Measurements from ENCODE around the gene ARHGAP28.

ARHGAP28 gene

DNA sequence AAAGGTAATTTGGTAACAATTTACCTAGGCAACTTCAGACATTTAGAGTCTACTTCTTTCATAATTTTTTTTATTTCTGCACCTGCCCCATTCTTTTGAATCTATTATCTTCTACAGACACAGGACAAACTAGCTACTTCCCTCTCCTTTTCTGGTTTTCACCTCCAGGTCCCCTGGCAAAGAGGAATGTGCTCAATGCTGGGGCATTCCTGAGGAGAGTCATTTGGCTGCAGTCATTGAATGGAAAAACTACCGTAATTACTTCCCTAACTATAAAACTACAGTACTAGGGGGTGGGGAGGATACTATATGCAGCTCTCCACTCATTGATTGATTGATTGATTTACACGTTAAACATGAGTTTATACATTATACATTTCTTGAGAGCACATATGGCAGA lies 11.2 kb upstream of the ARHGAP28 start:
- no peak overlapping the region for H3K4me3 ChIP-seq
- TF ChIP-seq Cebpa-rat (IDR thresholded peaks at IDR 0.05) = no peak
- no peaks in the 10 kb centered on the region for H3K4me1 ChIP-seq
- no peaks in the 10 kb centered on the region for H4K20me1 ChIP-seq
- H3K36me3 ChIP-seq = no peaks in the 10 kb centered on the region
- H3K9me3 ChIP-seq = no peaks in the 10 kb centered on the region
- H3K9ac ChIP-seq = no peak overlapping the region
- H3K27me3 ChIP-seq = no peaks in the 10 kb centered on the region
- H3K27ac ChIP-seq = no peak overlapping the region
- H3K4me2 ChIP-seq = no peak overlapping the region

- Histone ChIP-seq H3K9ac (no peak overlapping the region), H3K27ac (no peak overlapping the region), H3K27me3 (no peaks in the 10 kb centered on the region), H3K4me2 (no peak overlapping the region), H3K4me3 (no peak overlapping the region), H3K9me3 (no peaks in the 10 kb centered on the region), H3K4me1 (no peaks in the 10 kb centered on the region), H3K36me3 (no peaks in the 10 kb centered on the region), H4K20me1 (no peaks in the 10 kb centered on the region)
- no peak for TF ChIP-seq Cebpa-rat (IDR thresholded peaks at IDR 0.05)
These were observed 10.2 kb upstream of the ARHGAP28 start for GRCh38 chr18:6719098-6719846.

GRCh38 chr18:6719910-6720683 lies 9.4 kb upstream of the ARHGAP28 start:
- Histone ChIP-seq H3K4me1 (no peaks in the 10 kb centered on the region), H3K4me3 (no peak overlapping the region), H3K36me3 (no peaks in the 10 kb centered on the region), H3K27ac (no peak overlapping the region), H4K20me1 (no peaks in the 10 kb centered on the region), H3K9me3 (no peaks in the 10 kb centered on the region), H3K27me3 (no peaks in the 10 kb centered on the region), H3K9ac (no peak overlapping the region), H3K4me2 (no peak overlapping the region)
- no peak for TF ChIP-seq Cebpa-rat (IDR thresholded peaks at IDR 0.05)

- Histone ChIP-seq H3K4me3 (no peak overlapping the region), H3K9me3 (no peaks in the 10 kb centered on the region), H3K27me3 (no peaks in the 10 kb centered on the region), H3K4me1 (no peaks in the 10 kb centered on the region), H3K9ac (no peak overlapping the region), H3K27ac (no peak overlapping the region), H3K4me2 (no peak overlapping the region), H4K20me1 (no peaks in the 10 kb centered on the region), H3K36me3 (no peaks in the 10 kb centered on the region)
- no peak for TF ChIP-seq Cebpa-rat (IDR thresholded peaks at IDR 0.05)
These were observed 7.8 kb upstream of the ARHGAP28 start for GRCh38 chr18:6721755-6722154.

GRCh38 chr18:6722690-6723089 lies 6.8 kb upstream of the ARHGAP28 start:
- no peak overlapping the region for H3K9ac ChIP-seq
- H3K9me3 ChIP-seq = no peaks in the 10 kb centered on the region
- no peak for TF ChIP-seq Cebpa-rat (IDR thresholded peaks at IDR 0.05)
- no peaks in the 10 kb centered on the region for H3K27me3 ChIP-seq
- no peaks in the 10 kb centered on the region for H4K20me1 ChIP-seq
- H3K36me3 ChIP-seq = no peaks in the 10 kb centered on the region
- no peak overlapping the region for H3K27ac ChIP-seq
- no peak overlapping the region for H3K4me2 ChIP-seq
- no peak overlapping the region for H3K4me3 ChIP-seq
- H3K4me1 ChIP-seq = no peaks in the 10 kb centered on the region

DNA sequence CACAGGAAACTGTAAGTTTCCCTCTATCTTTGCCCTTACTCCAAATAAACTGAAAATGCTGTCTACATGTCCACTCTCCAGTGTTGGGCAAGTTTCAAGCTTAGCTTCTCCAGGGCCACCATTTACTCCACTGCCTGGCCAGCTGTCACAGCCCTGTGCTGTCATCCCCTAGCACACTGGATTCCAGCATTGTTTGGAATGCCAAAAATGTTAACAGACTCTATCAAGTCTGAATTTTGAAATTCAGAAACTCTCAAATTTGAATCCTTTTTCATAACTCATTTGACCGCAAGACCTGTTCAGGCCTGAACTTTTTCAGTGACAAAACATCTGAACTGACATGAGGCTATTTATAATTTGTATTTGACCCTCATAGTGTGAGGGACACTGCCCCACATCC lies 5.2 kb upstream of the ARHGAP28 start:
- no peak overlapping the region for H3K27ac ChIP-seq
- H3K36me3 ChIP-seq = no peaks in the 10 kb centered on the region
- no peaks in the 10 kb centered on the region for H3K9me3 ChIP-seq
- no peaks in the 10 kb centered on the region for H3K27me3 ChIP-seq
- H3K9ac ChIP-seq = no peak overlapping the region
- no peaks in the 10 kb centered on the region for H4K20me1 ChIP-seq
- no peak overlapping the region for H3K4me2 ChIP-seq
- no peak for TF ChIP-seq Cebpa-rat (IDR thresholded peaks at IDR 0.05)
- no peak overlapping the region for H3K4me3 ChIP-seq
- H3K4me1 ChIP-seq = no peaks in the 10 kb centered on the region

GRCh38 chr18:6728331-6728730 lies 1.2 kb upstream of the ARHGAP28 start:
- no peak overlapping the region for H3K4me2 ChIP-seq
- no peaks in the 10 kb centered on the region for H3K36me3 ChIP-seq
- no peaks in the 10 kb centered on the region for H3K4me1 ChIP-seq
- no peaks in the 10 kb centered on the region for H3K9me3 ChIP-seq
- no peaks in the 10 kb centered on the region for H3K27me3 ChIP-seq
- H4K20me1 ChIP-seq = no peaks in the 10 kb centered on the region
- no peak overlapping the region for H3K27ac ChIP-seq
- TF ChIP-seq Cebpa-rat (IDR thresholded peaks at IDR 0.05) = no peak
- H3K4me3 ChIP-seq = no peak overlapping the region
- H3K9ac ChIP-seq = no peak overlapping the region

DNA sequence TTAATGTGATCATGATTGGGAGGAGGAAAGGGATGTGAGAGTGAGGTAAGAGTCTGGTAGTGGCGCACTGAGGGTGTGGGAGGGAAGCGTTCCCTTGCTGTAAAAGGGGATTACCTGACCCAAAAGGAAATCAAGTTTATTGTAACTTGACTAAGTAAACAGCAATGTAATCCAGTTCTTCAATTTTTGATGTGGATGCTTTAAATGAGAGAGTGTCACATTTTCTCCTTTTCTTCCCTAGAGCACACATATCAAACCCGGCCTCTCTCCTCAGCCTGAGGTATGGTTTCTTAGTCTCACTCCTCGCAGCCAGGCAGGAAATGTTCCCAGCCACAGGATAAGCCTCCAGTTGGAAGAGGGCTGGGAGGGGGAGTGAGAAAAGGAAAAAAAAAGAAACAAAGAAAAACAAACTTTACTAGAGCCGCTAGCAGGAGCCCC lies 688 bp upstream of the ARHGAP28 start:
- Histone ChIP-seq H3K36me3 (no peaks in the 10 kb centered on the region), H4K20me1 (no peaks in the 10 kb centered on the region), H3K4me1 (no peaks in the 10 kb centered on the region), H3K27ac (no peak overlapping the region), H3K27me3 (no peaks in the 10 kb centered on the region), H3K4me2 (no peak overlapping the region), H3K9ac (no peak overlapping the region), H3K9me3 (no peaks in the 10 kb centered on the region), H3K4me3 (no peak overlapping the region)
- TF ChIP-seq Cebpa-rat (IDR thresholded peaks at IDR 0.05) = no peak

DNA sequence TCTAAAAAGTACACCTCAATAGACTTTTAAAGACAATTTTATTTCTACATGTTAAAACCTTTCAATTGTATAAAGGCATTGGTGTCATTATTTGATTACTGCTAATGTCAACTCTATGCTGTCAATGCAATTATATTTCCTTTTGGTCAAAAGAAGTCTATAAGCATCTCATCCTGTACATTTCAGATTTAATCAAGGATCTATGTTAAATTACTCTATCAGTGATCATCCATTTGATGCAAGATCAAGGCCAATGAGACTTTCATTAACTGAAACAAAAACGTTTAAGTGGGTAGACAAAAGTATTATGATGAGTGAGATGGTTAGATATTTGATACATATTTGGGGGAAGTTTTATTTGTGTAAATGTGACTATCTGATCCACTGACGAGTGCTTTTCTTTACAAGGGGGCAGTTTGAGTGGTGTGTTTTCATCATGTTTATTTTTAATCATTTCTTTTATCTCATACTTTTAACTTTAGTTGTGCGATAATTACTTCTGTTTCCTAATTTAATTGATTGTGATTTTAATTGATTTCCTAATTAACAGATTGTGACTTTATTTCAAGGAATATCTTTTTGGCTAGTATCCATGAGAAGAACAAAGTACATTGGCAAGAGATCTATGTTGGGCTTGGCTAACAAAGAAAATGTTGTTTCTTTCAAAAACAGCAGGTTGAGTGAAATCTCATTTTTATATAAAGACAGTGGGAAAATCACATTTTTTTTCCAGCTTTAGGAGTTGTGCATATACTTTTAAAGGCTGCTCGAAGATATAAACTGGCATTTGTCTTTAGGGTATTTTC lies 1.1 kb downstream of the ARHGAP28 start:
- Histone ChIP-seq H3K27ac (no peak overlapping the region), H3K36me3 (no peaks in the 10 kb centered on the region), H4K20me1 (no peaks in the 10 kb centered on the region), H3K9me3 (no peaks in the 10 kb centered on the region), H3K27me3 (no peaks in the 10 kb centered on the region), H3K4me3 (peak overlapping the region; percentile 67; the same call in 1 of the 2 replicates), H3K4me1 (no peaks in the 10 kb centered on the region), H3K9ac (no peak overlapping the region), H3K4me2 (peak overlapping the region; percentile 66)
- TF ChIP-seq Cebpa-rat (IDR thresholded peaks at IDR 0.05) = no peak

DNA sequence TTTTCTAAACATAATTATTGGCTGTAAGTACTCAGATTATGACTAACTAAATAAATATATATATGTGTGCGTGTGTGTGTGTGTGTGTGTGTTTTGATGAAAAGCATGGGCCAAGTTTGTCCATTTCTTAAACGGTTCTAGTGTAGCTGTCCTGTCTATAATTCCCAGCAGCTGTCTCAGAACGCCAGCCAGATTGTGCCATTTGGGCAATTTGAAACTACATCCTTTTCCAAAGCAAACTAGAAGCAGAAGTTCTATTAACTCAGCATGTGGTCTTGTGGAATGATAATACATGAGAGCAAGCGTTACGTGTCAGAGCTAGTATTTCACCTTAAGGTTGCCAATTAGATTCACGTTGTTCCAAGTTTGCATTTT lies 1.7 kb downstream of the ARHGAP28 start:
- Histone ChIP-seq H3K4me1 (no peaks in the 10 kb centered on the region), H4K20me1 (no peaks in the 10 kb centered on the region), H3K9ac (no peak overlapping the region), H3K4me3 (no peak overlapping the region), H3K27ac (no peak overlapping the region), H3K27me3 (no peaks in the 10 kb centered on the region), H3K9me3 (no peaks in the 10 kb centered on the region), H3K4me2 (no peak overlapping the region), H3K36me3 (no peaks in the 10 kb centered on the region)
- no peak for TF ChIP-seq Cebpa-rat (IDR thresholded peaks at IDR 0.05)

All from BLaER1 (cell line).